ENCODE results near the gene CPE.
A peak's percentile ranks its signal among the peaks of the same experiment; 100 is the strongest.

CPE gene

DNA sequence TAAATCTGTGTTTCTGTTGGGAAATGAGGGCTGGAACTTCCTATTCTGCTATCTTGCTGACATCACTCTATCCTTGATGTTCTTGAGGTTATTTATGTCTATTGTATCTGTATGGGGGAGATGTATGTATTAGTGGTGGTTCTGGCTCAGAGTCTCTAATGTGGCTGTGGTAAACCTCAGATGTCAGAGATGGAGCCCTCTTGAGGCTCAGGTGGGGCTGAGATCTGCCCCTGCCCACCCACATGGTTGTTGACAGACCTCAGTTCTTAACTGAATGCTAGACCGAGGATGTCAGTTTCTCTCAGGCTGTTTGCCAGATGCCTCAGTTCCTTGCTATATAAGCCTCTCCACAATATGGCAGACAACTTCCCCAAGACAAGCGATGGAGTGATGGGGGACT, 3.3 kb upstream of the CPE start:
- no peak overlapping the region for H3K4me3 ChIP-seq (ENCODE audit: control insufficient read depth, low read depth, low read length)
- TF ChIP-seq, protein P1, sequence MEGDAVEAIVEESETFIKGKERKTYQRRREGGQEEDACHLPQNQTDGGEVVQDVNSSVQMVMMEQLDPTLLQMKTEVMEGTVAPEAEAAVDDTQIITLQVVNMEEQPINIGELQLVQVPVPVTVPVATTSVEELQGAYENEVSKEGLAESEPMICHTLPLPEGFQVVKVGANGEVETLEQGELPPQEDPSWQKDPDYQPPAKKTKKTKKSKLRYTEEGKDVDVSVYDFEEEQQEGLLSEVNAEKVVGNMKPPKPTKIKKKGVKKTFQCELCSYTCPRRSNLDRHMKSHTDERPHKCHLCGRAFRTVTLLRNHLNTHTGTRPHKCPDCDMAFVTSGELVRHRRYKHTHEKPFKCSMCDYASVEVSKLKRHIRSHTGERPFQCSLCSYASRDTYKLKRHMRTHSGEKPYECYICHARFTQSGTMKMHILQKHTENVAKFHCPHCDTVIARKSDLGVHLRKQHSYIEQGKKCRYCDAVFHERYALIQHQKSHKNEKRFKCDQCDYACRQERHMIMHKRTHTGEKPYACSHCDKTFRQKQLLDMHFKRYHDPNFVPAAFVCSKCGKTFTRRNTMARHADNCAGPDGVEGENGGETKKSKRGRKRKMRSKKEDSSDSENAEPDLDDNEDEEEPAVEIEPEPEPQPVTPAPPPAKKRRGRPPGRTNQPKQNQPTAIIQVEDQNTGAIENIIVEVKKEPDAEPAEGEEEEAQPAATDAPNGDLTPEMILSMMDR (IDR thresholded peaks at IDR 0.05; ENCODE audit: control insufficient read depth, insufficient read depth, low read depth, low read length, missing control alignments), result no peak
- no peak for DNase-seq (ENCODE audit: low read depth)

DNA sequence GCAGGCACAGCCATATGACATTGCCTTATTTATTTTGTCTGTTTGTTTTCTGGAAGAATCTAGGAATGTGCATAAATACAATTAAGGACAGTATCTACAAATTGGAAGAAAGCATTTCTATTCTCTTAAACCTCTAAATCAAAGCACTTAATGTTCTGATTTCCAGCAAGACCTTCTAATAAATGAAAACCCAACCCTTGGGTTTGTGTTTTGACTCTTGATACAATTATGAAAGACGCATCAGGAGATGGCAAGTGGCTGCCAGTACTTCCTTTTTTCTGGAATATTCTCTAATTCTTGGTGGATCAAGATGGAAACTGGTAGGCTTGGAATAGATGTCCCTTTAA, 437 bp upstream of the CPE start:
- peak overlapping the region; percentile 33 for H3K4me3 ChIP-seq (ENCODE audit: control insufficient read depth, low read depth, low read length)
- TF ChIP-seq, protein P1 (IDR thresholded peaks at IDR 0.05; ENCODE audit: control insufficient read depth, insufficient read depth, low read depth, low read length, missing control alignments), result no peak
- DNase-seq (ENCODE audit: low read depth), result no peak

DNA sequence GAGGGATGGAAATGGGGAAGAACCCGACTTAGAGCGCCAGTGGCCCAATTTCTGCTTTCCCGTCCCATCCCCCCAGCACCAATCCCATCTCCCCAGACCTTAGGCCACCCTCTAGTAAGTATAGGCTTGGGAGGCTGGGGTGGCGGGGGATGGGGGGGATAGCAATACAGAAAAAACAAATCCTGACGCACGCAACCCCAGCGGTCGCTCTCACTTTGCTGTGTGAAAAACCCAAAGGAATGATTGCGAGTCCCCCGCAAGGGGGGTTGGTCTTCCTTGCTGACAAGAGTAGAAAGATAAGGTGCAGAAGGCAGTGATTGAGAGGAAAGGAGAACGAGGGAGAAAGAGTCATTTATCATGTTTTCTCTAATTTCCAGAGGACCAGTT, 863 bp downstream of the CPE start:
- no peak for DNase-seq (ENCODE audit: low read depth)
- H3K4me3 ChIP-seq (ENCODE audit: control insufficient read depth, low read depth, low read length), result no peak overlapping the region

DNA sequence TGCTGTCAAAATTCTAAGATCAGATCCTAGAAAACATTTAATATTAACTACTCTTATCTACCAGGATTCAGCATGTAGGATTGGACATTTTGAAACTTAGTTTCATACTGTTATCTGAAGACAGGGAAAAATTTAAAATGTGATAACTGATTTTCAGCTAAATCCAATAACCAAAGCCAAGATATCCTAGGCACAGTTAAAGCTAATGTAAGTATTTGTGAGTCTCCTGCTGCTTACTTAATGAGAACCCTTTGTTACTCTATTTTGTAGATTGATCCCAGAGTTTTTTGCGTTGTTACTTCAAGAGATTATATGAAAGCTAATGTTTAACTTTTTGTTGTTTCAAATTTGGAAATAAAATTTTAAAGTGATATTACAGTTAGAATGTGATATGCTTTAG, 2.0 kb downstream of the CPE start:
- TF ChIP-seq, protein P1 (IDR thresholded peaks at IDR 0.05; ENCODE audit: control insufficient read depth, insufficient read depth, low read depth, low read length, missing control alignments), result no peak
- H3K4me3 ChIP-seq (ENCODE audit: control insufficient read depth, low read depth, low read length), result no peak overlapping the region
- DNase-seq (ENCODE audit: low read depth), result no peak

More for the DNA sequence above, 863 bp downstream of the CPE start:
- TF ChIP-seq, protein P1 (IDR thresholded peaks at IDR 0.05; ENCODE audit: control insufficient read depth, insufficient read depth, low read depth, low read length, missing control alignments), result no peak

DNA sequence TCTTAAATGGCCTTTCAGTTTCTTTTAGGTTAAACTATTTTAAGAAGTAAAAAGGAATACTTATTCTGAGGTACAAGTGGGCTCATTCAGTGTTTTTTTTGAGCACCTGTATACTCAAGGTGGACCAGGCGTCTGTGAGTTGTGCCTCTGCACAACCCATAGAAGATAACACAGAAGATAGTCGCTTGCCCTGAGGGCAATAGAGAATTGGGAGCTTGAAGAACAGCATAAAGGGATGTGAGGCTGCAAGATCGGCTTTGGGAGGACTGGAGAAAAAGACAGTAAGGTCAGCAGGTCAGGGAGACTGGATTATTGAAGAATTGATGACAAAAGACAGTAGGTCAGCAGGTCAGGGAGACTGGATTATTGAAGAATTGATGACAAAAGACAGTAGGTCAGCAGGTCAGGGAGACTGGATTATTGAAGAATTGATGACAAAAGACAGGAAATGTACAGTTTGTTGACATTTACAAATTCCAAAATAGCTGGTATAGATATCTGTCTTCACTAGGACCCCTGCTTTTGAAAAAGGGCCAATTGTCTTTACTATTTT, 3.1 kb downstream of the CPE start:
- TF ChIP-seq, protein P1 (IDR thresholded peaks at IDR 0.05; ENCODE audit: control insufficient read depth, insufficient read depth, low read depth, low read length, missing control alignments), result no peak
- no peak overlapping the region for H3K4me3 ChIP-seq (ENCODE audit: control insufficient read depth, low read depth, low read length)
- DNase-seq (ENCODE audit: low read depth), result no peak

DNA sequence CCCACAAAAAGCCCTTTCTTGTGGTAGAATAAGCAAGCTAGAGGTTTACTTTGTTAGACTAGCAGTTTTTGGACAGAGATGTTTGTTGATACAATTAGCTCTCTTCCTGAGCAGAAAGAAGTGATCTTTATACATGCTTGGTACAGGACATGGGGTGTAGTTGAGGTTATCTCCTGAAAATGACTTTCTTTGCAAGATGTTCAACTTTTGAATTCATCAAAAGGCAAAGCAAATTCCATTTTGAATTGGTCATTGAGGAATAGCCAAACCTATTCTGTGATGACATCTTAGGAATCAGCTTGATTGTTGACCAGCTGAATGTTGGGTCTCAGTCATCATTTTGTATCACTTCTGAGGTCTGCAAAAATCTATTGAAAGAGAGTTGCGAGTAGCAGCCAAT, 3.8 kb downstream of the CPE start:
- no peak overlapping the region for H3K4me3 ChIP-seq (ENCODE audit: control insufficient read depth, low read depth, low read length)
- DNase-seq (ENCODE audit: low read depth), result no peak
- TF ChIP-seq, protein P1 (IDR thresholded peaks at IDR 0.05; ENCODE audit: control insufficient read depth, insufficient read depth, low read depth, low read length, missing control alignments), result no peak

DNA sequence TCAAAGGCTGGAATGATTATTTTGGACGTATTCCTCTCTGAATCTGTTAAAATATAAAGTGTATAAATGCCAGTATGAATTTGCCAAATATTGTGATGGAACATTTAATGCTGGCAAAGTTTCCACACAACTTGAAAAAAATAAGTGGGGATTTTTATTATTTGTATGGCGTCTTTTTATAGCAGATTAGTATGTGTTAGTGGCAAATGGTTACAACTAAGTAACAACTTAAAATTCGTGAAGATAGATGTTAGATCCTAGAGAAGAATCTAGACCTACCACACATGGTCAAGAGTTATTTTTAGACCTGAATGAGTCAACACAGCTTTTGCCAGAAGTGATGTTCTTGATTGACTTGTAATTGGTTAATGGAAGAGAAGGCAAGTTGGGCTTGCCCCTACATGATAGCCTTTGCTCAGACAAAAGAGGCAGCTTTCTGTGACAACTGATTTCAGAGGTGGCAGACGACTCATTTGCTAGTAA, 4.8 kb downstream of the CPE start:
- no peak overlapping the region for H3K4me3 ChIP-seq (ENCODE audit: control insufficient read depth, low read depth, low read length)
- TF ChIP-seq, protein P1 (IDR thresholded peaks at IDR 0.05; ENCODE audit: control insufficient read depth, insufficient read depth, low read depth, low read length, missing control alignments), result no peak
- no peak for DNase-seq (ENCODE audit: low read depth)

Measured in AG09309 (cell line).